Epithelial cell of proximal tubule (primary cell): ENCODE measurements around the gene SLC13A5. TPM values are rescaled to one million over a fixed set of nuclear protein-coding genes. Genes with fewer than 3 reads are reported as not detected.

ENCODE experiments used
- DNase-seq: peaks from one replicate; pipeline ENCODE4 v3.0.0-alpha.2; 2011; ENCODE audit warnings: low read depth
- H3K4me3 ChIP-seq: 2 replicates; pipeline ENCODE4 v1.5.1; 2011; ENCODE audit warnings: low read depth, mild to moderate bottlenecking, low read length
- CTCF ChIP-seq: conservative IDR thresholded peaks from 2 replicates; pipeline ENCODE4 v1.5.1; 2012; ENCODE audit warnings: low read depth, mild to moderate bottlenecking, low read length
- total RNA-seq: library from RNA; depleted of rRNA; stranded (reverse); fragments of >200 nt; gene quantifications from 2 replicates; pipeline ENCODE4 v1.2.3, GENCODE V29; 2015

SLC13A5 gene
- total RNA-seq, 1 donor from 2014 or later = not detected

- no peak for TF ChIP-seq CTCF
- DNase-seq = no peak
- H3K4me3 ChIP-seq = no peak overlapping the region
These were observed 9.4 kb downstream of the SLC13A5 start for GRCh38 chr17:6703751-6704150.

GRCh38 chr17:6702567-6703215, 10.5 kb downstream of the SLC13A5 start:
- no peak for TF ChIP-seq CTCF
- no peak overlapping the region for H3K4me3 ChIP-seq
- DNase-seq = no peak

GRCh38 chr17:6701719-6702118, 11.4 kb downstream of the SLC13A5 start:
- H3K4me3 ChIP-seq = no peak overlapping the region
- DNase-seq = no peak
- peak; percentile 23 for TF ChIP-seq CTCF

GRCh38 chr17:6700948-6701307, 12.2 kb downstream of the SLC13A5 start:
- no peak overlapping the region for H3K4me3 ChIP-seq
- no peak for TF ChIP-seq CTCF
- DNase-seq = no peak

- TF ChIP-seq CTCF = no peak
- no peak for DNase-seq
- no peak overlapping the region for H3K4me3 ChIP-seq
These were observed 12.9 kb downstream of the SLC13A5 start for GRCh38 chr17:6699997-6700947.

- no peak for DNase-seq
- no peak overlapping the region for H3K4me3 ChIP-seq
- TF ChIP-seq CTCF = no peak
These were observed 15.2 kb downstream of the SLC13A5 start for GRCh38 chr17:6698004-6698403.
